NCI-H2107 (cell line): ENCODE results near the gene THSD1.
"Not testable (repeated sequence)": the region's sequence is repeated elsewhere in the genome, so short reads cannot be mapped to it uniquely, and the experiment has no call there.

Experiments
- DNase-seq: peaks from one replicate; lab custom pipeline; 2025; lab: John Stamatoyannopoulos, UW

Gene THSD1

GRCh38 chr13:52411629-52412028 is 5.7 kb upstream of the THSD1 start:
- DNase-seq, result no peak

DNA sequence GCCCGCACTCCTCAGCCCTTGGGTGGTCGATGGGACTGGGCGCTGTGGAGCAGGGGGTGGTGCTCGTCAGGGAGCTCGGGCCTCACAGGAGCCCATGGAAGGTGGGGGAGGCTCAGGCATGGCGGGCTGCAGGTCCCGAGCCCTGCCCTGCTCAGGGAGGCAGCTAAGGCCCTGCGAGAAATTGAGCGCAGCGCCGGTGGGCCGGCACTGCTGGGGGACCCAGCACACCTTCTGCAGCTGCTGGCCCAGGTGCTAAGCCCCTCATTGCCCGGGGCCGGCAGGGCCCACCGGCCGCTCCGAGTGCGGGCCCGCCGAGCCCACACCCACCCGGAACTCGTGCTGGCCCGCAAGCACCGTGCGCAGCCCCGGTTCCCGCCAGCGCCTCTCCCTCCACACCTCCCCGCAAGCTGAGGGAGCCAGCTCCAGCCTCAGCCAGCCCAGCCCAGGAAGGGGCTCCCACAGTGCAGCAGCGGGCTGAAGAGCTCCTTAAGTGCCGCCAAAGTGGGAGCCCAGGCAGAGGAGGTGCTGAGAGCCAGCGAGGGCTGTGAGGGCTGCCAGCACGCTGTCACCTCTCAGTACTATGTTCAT is 2.2 kb upstream of the THSD1 start:
- not testable (repeated sequence) for DNase-seq

- DNase-seq, result not testable (repeated sequence)
Measured at GRCh38 chr13:52407436-52407835, 1.5 kb upstream of the THSD1 start.

- no peak for DNase-seq
Measured at GRCh38 chr13:52406629-52407028, 657 bp upstream of the THSD1 start.

DNA sequence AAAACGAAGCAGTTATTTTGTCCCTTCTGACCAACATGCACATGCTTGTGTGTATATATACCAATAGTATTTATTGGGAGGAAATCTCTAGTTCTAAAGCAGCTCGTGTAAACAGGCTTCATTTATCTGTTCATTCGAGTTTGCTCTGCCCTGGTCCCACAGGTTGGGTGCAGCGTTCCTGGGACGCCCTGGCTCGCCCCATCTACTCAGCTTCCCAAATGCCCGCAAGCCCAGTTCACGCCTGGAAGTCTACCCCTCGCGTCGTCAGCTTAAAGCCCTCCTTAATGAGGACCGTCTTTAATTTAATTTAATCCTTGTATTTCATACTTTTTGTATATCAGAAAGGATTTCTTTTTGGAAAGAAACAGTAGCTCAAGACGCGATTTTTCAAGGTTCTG is 604 bp downstream of the THSD1 start:
- no peak for DNase-seq

DNA sequence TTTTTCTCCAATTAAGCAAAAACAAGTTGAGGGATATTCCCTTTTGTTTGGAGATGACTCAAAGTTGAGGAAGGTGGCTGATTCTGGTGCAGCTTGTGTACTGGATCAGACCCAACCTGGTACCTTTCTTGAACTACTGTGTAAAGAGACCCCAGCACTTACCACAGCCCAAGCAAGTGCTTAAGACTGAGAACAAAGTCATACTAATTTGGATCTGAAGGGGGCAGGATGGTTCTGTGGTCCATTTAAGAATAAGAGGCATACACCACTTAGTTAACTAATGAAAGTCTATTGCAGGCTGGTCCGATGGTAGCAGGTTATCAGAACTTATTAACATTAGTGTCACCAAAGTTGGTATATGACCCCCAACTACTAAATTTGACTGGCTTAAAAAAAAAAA is 6.3 kb downstream of the THSD1 start:
- DNase-seq, result no peak

DNA sequence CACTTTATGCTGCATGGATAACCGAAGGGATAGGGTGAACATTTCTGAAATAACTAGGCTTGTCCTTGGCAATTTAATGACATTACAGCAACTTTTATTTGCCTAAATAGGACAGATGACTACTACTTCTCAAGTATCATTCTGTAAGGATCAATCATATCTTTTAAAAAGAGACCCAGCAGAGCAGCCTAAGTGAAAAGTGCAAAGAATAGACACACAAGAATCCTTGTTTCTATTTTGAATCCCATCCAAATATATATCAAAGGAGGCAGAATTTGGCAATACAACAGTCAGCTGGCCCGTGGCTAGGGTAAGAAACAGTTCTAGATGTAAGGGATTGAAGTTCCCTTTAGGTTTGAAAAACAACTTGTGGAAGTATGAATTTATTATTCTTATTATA is 6.9 kb downstream of the THSD1 start:
- DNase-seq, result no peak

- no peak for DNase-seq
Measured at GRCh38 chr13:52395704-52396103, 10.3 kb downstream of the THSD1 start.

DNA sequence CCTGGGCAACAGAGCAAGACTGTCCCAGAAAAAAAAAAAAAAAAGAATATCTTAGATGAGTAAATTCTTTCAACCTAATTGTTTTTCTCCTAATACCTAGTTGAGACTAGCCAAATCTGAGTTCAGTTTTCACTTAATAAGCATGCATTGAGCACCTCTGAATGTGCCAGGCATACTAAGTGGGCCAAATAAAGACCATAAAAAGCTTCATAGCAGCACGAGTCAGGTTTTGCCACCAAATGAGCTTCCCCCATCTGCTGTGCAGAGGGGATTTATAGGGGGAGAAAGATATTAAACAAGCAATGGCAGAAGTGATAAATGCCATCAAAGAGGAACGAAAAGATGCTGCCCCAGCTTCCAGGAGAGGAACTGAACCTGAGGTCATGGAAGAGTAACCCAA is 11.4 kb downstream of the THSD1 start:
- DNase-seq, result no peak

DNA sequence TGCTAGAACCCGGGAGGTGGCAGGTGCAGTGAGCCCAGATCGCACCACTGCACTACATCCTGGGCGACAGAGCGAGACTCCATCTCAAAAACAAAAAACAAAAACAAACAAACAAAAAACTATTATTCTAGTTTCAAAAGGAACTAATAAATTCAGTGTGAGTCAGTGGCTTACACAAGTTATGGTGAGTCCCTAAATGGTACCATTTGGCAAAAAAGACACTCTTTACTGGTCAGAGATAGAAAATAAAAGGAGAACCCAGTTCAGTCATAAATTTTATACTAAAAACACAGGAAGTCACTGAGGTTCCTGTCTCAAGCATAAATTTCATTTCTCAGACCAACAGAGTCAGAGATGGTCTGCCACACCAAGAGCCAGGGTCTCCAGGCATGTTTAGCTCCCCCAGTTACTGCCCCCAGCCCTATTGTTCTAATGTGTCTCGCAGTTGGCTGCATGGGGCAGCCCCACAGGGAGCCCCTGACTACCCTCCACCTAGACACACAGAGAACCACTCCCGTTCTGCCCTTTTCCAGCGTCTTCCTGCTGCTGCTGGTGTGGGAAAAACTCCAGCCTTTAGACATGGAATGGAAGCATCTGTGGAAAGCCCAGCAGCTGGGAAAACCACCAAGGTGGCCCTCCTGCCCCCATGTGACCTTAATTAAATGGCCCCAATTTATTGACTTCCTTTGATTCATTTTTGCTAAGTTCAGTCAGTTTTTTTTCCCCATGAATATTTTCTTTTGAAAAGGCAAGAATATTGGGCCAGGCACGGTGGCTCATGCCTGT is 12.2 kb downstream of the THSD1 start:
- DNase-seq, result no peak

- DNase-seq, result no peak
Measured at GRCh38 chr13:52387721-52388120, 18.3 kb downstream of the THSD1 start.

DNA sequence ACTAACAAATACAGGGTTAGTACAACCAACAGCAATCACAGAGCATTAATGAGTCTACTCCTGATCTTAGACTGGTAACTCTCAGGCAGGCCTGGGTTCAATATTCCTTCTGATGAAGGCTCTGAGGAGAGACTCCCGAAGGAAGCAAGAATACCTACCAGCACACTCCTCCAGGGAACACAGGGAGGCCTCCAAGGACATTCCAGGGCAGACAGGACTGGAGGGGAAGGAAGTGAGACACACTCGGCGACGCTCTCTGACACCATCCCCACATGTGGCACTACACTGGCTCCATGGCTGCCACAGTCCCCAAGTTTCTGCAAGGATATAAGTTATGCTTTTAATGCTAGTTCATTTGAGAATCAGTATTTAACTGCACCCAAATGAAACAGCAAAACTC is 20.1 kb downstream of the THSD1 start:
- no peak for DNase-seq

- DNase-seq, result no peak
Measured at GRCh38 chr13:52383366-52383765, 22.6 kb downstream of the THSD1 start.

DNA sequence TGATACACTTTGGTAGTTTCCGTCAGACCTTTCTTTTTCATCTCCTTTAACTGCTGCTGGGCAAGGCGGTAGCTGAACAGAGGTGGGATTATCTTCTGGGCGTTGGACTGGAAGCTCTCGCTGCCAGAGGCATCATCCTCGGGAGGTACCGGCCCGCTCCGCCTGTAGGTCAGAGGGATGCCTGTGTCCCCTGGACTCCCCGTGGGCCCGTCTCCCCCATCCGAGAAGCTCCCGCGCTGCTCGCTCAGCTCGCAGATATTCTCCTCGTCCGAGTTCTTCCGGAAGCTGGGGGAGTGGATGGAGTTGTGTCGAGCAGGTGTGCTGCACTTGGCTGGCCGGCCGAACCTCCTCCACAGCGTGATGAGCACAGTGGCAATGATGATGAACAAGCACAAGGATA is 27.7 kb downstream of the THSD1 start:
- no peak for DNase-seq

GRCh38 chr13:52377898-52378297 is 28.1 kb downstream of the THSD1 start:
- DNase-seq, result no peak

DNA sequence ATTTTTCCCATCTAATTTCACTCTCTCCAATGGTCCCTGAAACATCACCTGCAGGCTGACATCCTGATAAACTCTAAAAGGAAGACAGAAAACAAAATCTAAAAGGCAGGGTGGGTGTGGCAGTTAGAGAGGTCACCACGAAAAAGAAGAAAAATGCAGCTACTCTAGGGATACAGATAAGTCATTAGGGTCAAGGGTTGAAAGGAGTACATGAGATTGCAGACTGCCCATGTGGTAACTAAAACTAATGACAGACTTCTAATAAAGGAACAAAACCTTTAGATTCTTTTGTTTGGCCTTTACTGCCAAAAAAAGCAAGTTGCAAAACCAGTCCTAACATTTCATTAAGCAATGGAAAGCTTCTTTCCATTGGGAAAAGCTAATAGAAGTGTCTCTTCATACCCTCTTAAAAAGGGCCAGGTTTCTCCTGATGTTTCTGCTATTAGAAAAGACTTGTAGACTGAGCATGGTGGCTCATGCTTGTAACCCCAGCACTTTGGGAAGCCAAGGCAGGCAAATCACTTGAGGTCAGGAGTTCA is 31.0 kb downstream of the THSD1 start:
- no peak for DNase-seq

DNA sequence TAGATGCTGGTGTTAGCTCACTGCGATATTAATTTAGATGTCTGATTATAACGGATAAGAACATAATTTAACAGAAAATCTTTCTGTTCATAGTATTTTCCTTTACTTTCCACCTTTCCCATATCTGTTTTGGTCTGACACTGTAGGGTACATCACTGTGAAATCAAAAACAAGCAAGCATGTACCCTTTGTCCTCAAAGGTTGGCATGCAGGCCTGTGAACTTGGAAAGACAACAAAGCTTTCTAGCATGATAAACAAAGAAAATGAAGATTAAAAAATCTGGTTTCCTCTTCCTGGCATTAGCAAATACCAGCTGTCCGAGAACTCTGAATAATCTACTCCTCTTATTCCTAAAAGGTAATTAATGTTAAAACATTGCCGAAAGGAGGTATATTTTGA is 31.6 kb downstream of the THSD1 start:
- DNase-seq, result no peak

GRCh38 chr13:52373277-52373676 is 32.7 kb downstream of the THSD1 start:
- not testable (repeated sequence) for DNase-seq

- no peak for DNase-seq
Measured at GRCh38 chr13:52371736-52372247, 34.2 kb downstream of the THSD1 start.

- DNase-seq, result no peak
Measured at GRCh38 chr13:52366291-52366690, 39.7 kb downstream of the THSD1 start.

DNA sequence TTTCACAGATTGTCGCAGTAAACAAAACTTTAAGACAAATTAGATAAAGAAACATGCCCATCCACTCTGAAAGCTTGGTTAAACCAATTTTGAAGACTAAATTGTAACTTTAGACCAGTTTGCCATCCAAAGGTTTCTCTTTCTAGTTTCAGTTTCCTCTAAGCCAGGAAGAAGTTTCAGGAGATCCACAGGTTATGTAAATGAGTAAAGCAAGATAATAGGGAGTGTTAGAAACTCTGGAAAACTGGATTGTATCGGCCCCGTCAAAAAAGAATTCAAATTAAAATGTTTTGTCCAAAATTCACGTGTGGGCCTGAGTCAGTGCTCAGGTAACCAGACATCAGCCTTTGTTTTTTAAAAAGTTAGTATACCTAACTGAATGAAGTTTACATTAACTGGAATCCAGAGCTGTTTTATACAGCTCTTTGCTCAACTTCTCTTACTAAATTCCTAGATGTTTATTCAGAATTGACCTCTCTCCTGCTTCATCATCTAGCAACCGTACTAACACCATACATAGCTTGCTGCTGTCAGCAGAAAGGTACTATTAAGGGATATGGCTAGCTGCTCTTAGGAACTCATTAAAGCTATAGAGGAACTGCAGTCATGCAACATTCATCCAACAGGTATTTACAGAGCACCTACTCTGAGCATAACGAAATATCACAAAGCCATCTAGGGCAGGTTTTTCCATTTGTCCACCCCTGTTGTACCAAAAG is 43.6 kb downstream of the THSD1 start:
- DNase-seq, result not testable (repeated sequence)

- DNase-seq, result no peak
Measured at GRCh38 chr13:52361225-52361624, 44.7 kb downstream of the THSD1 start.

DNA sequence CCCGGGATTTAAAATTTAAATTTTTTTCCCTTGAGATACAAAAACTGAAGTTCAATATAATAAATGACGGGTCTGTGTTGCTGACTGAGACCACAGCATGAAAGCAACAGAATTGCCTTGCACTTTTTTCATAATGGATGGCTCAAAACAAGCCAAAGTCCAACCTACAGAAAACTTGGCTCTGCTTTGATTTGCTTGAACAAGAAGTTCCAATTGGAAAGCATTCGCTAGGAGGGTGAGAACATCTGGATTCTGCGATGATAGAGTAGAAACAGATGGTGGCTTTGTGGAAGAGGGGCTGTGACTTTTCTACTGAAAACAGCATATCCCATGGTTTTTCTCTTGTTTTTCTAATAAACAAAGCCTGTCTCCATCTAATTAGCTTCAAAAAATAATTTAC is 46.4 kb downstream of the THSD1 start:
- DNase-seq, result no peak
